ENCODE measurements around the gene CTBP2.

The CTBP2 gene

GRCh38 chr10:125159932-125160855, at the start of gene CTBP2:
TSS of gene CTBP2 (minus strand) at chr10:125160563.
- DNase-seq, result no peak

GRCh38 chr10:125209591-125210355, 49.4 kb upstream of the CTBP2 start:
- no peak for DNase-seq

GRCh38 chr10:125208854-125209565, 48.6 kb upstream of the CTBP2 start:
- no peak for DNase-seq

- no peak for DNase-seq
Measured at GRCh38 chr10:125206623-125207022, 46.3 kb upstream of the CTBP2 start.

GRCh38 chr10:125205431-125205830, 45.1 kb upstream of the CTBP2 start:
- no peak for DNase-seq

GRCh38 chr10:125204400-125204799, 44.0 kb upstream of the CTBP2 start:
- DNase-seq, result no peak

GRCh38 chr10:125203186-125203800, 42.9 kb upstream of the CTBP2 start:
- no peak for DNase-seq

- DNase-seq, result no peak
Measured at GRCh38 chr10:125201791-125202622, 41.6 kb upstream of the CTBP2 start.

GRCh38 chr10:125201108-125201524, 40.8 kb upstream of the CTBP2 start:
- DNase-seq, result no peak

GRCh38 chr10:125200396-125200795, 40.0 kb upstream of the CTBP2 start:
- DNase-seq, result no peak

- DNase-seq, result no peak
Measured at GRCh38 chr10:125199270-125199669, 38.9 kb upstream of the CTBP2 start.

- no peak for DNase-seq
Measured at GRCh38 chr10:125194814-125195213, 34.5 kb upstream of the CTBP2 start.

- no peak for DNase-seq
Measured at GRCh38 chr10:125193306-125193877, 33.0 kb upstream of the CTBP2 start.

GRCh38 chr10:125192620-125193019, 32.3 kb upstream of the CTBP2 start:
- no peak for DNase-seq

- DNase-seq, result no peak
Measured at GRCh38 chr10:125192005-125192404, 31.6 kb upstream of the CTBP2 start.

GRCh38 chr10:125190946-125191345, 30.6 kb upstream of the CTBP2 start:
- DNase-seq, result no peak

GRCh38 chr10:125190414-125190813, 30.1 kb upstream of the CTBP2 start:
- no peak for DNase-seq

GRCh38 chr10:125189162-125189561, 28.8 kb upstream of the CTBP2 start:
- no peak for DNase-seq

GRCh38 chr10:125187238-125188194, 27.2 kb upstream of the CTBP2 start:
- DNase-seq, result no peak
